Activated T-cell treated with anti-CD3 and anti-CD28 coated beads, Interleukin-2, amount 50 U/mL, for 1 hour (primary cell): ENCODE measurements around the gene LEAP2.
"Not testable (repeated sequence)": the region's sequence is repeated elsewhere in the genome, so short reads cannot be mapped to it uniquely, and the experiment has no call there.

Experiments used
- DNase-seq: peaks from one replicate; pipeline ENCODE4 v3.0.0-alpha.2; 2020

The LEAP2 gene

DNA sequence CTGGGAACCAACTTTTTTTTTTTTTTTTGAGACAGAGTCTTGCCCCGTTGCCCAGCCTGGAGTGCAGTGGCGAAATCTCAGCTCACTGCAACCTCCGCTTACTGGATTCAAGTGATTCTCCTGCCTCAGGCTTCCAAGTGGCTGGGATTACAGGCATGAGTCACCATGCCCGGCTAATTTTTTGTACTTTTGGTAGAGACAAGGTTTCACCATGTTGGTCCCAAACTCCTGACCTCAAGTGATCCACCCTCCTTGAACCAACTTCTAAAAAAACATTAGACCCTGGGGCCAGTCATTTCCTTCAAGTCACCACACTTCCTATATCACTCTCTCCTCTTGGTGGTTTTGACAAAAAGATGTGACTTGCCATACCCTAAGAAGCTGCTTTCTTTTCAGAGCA is 32.2 kb upstream of the LEAP2 start:
- no peak for DNase-seq

DNA sequence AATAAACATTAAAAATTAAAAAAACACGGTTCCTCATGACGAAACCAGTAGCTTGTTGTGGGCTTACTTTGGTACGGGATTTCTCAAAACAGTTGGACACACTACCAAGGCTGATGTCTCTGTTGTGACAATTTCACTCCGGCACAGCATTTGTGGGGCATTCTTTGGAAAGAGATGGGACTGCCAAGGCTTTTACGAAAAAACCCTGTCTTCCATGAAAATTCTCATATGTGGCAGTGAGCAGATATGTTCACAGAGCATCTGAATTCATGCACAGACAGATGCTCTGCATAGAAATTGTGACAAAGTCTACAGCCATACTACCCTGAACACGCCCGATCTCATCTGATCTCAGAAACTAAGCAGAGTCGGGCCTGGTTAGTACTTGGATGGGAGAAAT is 25.2 kb upstream of the LEAP2 start:
- no peak for DNase-seq

GRCh38 chr5:132849347-132849746 is 24.1 kb upstream of the LEAP2 start:
- DNase-seq = no peak

DNA sequence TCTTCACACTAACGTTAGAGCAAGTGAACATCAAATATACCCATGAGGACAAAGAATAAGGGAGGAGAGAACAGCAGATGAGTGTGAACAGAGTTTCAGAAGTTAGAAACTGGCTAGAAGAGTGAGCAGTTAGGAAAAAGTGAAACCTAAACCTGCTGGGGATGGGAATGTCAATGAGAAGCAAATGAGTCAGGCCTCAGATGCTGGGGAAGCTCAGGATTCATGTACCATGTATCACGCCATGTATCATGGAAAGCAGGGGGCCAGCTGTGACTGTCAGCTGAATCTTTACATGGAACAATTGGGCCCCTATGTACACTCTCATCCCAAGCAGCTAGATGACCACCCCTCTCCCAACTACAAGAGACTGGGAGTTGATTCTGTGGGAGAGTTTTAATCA is 23.4 kb upstream of the LEAP2 start:
- DNase-seq = no peak

- DNase-seq = no peak
These were observed 20.1 kb upstream of the LEAP2 start for GRCh38 chr5:132853323-132853722.

DNA sequence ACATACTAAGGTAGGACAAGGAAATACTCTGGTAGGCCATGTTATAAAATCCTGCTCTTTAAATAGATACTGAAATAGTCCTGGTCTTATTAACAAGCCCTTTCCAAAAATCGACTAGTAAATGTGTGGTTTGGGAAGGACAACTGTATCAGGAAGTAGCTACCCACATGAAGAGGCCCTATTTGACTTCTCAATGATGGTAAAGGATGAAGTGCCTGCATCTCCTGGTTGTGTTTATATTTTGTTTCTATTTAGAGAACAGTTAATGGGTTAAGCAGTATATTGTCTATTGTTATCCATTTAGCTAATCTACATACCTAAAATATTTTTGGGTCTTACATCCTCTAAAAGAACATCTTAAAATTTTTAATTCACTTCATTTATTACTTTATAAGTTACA is 19.7 kb upstream of the LEAP2 start:
- DNase-seq = no peak

DNA sequence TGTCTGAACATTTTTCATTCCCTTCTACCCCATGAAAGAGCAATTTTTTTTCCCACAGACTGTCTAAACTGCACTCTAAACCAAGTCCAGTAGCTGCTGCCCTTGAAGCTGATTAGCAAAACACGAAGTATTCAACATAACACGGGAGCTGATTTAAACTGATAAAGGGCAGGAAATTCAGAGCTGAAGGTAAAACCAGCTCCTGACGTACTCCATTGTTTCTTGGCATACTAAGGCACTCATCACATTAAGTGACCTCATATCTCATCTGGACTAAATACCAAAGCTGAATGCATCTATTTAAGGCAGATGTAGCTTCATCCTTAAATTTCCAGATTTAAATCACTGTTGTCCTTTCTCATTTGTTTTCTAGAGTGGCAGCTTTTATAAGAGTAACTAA is 19.2 kb upstream of the LEAP2 start:
- DNase-seq = no peak

DNA sequence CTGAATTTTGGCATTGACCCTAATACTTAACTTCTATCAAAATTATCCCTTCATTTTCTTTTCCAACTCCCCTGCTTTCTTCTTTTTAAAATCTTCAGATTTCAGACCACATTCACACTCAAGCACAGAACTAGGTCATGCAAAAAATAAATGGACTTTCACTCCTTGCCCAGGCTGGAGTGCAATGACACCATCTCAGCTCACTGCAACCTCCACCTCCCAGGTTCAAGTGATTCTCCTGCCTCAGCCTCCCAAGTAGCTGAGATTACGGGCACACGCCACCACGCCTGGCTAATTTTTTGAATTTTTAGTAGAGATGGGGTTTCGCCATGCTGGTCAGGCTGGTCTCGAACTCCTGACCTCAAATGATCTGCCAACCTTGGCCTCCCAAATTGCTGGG is 18.5 kb upstream of the LEAP2 start:
- not testable (repeated sequence) for DNase-seq

- no peak for DNase-seq
These were observed 17.5 kb upstream of the LEAP2 start for GRCh38 chr5:132856011-132856410.

DNA sequence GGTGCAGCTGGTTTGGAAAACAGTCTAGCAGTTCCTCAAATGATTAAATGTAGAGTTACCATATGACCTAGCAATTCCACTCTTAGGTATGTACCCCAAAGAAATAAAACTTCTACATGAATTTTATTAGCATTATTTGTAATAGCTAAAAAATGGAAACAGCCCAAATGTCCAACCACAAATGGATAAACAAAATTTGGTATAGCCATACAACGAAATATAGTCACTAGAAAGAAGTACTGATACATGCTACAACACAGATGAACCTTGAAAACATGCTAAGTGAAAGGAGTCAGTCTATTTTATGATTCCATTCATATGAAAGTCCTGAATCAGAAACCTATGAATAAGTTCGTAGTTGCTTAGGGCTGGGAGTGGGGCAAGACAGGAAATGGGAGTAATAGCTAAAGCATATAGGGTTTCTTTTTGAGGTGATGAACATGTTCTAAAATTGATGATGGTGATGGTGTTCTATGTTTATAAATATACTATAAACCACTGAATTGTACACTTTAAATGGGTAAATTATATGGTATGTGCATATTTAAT is 13.5 kb upstream of the LEAP2 start:
- no peak for DNase-seq

DNA sequence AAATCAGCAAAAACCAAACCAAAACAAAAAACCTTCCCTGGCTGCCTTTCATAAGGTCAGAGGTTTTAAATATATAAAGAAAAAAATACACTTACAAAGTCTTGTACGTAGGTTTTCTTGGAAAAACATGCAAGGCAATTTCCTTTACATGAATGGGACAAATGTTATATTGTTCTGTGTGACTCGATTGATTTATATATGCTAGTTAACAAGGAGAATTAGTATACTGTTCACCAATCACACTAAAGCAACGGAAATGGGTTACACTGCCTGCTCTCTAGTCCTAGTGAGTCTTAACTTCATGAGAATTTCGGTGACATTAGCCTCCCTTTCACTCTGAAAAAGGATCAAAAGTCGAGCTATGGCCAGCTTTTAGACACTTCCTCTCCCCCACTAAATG is 12.7 kb upstream of the LEAP2 start:
- DNase-seq = no peak

DNA sequence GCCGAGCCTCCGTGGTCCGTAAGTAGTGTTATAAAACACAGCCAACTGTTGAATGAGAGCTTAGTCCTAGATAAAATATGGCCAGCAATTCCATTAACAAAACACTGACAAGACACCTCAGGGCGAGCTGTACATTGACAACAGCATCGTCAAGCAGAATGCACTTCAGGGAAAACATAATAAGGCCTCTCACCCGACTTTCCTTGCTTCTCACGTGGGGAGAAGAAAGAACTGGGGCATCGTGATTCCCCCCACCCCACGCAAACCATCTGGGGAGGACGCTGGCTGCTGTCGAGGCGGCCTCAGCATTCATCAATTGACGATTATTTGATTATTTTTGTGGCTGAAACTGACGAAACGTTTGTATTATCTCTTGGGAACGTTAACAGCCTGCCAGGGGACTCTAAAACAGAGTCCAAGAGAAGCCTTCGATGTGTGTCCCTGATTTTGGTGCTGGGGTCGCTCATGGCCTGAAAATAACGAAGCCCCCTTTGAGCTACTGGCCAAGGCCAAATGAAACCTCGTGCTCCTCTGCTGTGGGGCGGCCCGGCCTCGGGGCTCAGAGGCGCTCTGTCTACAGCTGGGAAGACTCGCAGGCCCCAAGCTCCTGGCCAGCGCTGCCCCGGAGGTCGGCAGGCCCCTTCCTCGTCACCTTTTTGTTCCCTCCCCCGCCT is 7.7 kb upstream of the LEAP2 start:
- DNase-seq = no peak

DNA sequence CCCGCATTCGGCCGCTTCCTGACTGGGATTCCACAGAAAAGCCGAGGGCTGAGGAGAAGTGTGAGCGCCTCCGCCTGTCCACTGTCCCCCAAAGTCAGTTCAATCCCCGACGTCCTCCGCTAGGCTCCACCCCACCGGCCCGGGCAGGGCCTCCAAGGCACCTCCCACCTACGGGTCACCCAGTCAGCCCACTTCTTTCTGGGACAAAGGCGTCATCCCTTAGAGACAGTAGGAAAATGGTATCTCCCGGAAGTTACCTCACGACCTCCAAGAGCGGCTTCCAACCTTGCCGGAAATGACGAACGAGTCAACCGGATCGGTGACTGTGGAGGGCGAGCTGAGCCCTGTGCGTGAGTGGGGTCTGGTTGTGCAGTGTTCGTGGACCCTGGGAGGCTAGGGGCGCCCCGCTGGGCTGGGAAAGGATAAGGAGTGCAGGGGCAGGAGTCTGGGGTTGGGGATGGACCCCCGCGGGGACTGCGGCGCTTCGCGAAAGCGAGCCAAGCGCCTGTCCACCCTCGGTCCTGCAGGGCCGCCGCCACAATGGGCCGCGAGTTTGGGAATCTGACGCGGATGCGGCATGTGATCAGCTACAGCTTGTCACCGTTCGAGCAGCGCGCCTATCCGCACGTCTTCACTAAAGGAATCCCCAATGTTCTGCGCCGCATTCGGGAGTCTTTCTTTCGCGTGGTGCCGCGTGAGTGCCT is 7.0 kb upstream of the LEAP2 start, which contains the start of the genes GDF9 and UQCRQ:
TSS of gene GDF9 (minus strand) at position 128 of the 704 bp plus-strand sequence. CDS start 1,936 bp downstream, outside the sequence.
TSS of gene UQCRQ (plus strand) at position 301 of the 704 bp plus-strand sequence. CDS start at position 541, 240 bp downstream.
- peak; percentile 85 for DNase-seq

- DNase-seq = no peak
These were observed 6.4 kb upstream of the LEAP2 start for GRCh38 chr5:132867046-132867451.

DNA sequence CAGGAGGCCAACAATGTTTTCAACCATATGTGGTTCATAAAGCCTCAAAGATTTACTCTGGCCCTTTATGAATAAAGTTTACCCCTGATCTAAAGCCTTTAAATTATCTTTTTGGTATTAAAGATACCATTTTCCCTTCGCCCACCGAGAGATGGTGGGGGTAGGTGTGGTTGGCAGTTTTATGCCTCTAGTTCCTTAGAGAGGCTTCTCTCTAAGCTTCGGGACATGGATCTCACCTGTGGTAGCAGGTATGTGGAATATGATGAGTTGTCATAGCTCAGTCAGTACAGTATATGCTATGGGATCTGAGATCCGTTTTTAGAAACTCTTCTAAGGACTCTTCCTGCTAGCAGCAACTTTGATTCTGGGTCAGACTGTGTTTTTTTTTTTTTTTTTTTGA is 4.7 kb upstream of the LEAP2 start:
- DNase-seq = no peak

GRCh38 chr5:132870801-132871200 is 2.7 kb upstream of the LEAP2 start:
- DNase-seq = no peak

DNA sequence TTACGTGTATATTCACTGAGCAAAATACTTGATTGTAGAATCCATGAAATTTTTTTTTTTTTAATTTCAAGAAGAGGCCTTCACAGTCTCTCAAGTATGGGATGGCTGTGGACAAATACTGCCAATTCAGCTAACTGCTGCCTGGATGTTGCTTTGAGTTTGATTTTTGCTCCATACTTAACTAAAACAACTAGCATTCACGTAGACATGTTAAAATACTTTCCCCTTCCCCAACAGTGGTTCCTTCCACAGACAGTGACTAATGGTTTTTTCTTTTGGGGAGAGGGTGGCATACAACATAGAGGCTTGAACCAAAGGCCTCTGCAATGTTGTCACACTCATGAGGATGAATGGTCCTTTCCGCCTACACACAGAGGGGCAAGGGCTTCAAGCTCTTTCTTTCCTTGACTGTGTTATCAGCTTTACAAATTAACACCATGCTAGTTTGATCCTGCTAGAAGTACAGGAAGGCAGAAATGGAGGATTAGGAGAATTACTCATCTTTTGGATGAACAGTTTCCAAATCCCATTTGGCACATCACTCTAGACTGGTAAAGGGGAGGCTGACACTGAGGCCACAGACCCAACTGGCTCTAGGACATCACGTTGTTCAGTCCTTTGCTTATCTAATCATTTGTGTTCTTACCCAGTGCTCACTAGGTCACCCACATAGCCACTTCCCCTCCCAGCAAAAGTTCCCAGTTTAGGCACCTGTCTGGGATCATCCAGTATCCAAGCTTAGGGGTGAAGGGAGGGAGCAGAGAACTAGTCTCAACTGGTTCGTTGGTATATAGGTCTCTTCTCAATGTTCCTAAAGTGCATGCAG is 1.8 kb upstream of the LEAP2 start:
- no peak for DNase-seq

- no peak for DNase-seq
These were observed 715 bp upstream of the LEAP2 start for GRCh38 chr5:132872788-132873118.

- DNase-seq = no peak
These were observed 433 bp downstream of the LEAP2 start for GRCh38 chr5:132873930-132874271.

DNA sequence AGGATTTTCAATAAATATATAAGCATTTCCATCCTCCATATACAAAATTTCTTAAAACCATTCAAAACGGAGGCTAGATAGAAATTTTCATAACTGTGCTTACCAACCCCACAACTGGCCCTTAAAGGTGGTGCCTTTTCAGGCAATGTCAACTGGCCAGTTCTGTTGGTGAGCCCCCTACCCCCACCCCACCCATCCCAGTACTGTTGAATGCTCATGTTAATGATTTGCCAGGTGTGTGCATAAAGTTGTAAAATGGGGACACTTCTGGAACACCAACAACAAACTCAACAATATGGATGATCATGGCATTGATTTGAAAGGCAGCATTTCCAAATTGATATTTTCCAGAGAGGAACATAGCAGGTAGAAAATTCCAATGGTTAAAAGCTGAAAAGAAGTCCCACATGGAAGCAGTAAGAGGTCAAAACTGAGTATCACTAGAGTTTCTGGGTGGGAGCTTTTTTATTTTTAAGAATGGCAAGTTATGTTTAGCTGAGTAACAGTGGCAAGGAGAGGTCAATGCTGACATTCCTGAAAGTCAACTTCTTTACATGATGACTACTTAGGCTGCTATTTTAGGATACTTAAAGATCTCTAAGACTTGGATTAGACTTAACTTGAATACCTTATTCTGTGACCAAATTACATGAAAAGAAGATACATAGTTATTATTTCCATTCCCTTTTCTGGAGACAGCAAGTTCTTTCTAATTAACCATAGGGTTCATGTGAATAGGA is 2.7 kb downstream of the LEAP2 start:
- DNase-seq = no peak

DNA sequence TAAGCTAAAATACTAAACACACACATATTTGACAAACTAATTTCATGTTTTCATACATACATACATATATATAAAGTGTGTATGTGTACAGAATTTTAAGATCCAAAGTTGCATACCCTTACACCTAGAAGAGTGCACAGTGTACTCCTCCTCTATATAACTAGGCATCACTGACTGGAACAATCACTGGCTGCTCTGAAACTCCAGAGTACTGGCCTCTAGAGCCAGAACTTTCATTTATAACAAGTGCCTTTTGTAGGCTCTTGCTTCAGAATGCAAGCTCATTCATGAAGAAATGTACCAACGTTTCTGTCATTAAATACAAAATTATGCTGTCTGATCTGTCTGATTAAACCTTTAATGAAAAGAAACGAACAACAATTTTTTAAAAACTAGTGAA is 4.0 kb downstream of the LEAP2 start:
- DNase-seq = no peak

DNA sequence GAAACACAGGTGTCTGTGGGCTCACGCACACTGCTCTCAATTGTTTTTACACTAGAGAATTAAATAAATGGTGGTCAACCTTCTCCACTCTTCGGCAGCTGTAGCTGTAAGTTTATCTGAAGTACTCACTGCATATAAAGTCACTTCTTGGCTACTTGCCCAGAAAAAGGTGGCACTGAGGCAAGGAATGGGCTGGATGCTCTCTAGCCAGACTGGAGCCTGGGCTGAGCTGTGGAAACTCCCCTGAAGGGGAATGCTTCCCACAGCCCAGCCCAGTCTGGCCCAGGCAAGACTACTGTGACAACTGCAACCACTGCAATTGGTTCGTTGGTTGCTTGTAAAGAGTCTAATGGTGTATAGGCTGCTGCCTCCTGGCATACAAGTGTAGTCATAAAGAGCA is 4.5 kb downstream of the LEAP2 start:
- DNase-seq = no peak

DNA sequence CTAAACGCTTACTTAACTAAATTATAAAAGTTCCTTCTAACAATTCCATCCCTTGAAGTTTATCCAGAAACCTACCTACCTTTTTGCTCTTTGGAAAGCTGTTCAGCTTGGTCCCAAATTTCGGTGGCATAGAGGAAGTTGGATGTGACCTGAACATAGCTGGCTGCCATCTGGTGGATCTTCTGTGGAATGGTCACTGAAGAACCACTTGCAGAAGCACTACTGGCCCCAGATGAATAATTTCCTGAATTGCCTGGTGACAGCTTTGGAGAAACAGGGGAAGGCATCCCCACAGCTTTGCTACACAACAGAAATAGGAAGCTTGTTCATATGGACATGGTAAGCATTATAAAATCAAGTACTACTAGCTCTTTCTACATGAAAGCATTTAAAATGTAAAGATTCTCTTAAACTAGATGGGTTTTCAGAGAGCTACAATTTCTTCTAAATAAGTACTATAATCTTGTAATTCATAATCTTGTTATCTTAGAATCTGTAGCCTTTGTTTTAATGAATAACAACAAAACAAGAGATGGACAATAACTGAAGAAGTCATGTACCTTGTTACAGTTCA is 9.9 kb downstream of the LEAP2 start:
- no peak for DNase-seq
